Sigmoid colon (tissue), 7 donors: ENCODE measurements around the gene RAP2B. TPM values are rescaled to one million over a fixed set of nuclear protein-coding genes. Genes with fewer than 3 reads are reported as not detected.

Source experiments
- DNase-seq: peaks from one replicate; pipeline ENCODE4 v3.0.0-alpha.2; 2019
- H3K27ac ChIP-seq, 4 donors: fragments of 200-600 bp; sonication (generic); one replicate each; pipeline ENCODE4 v1.5.1; 2016 to 2019; ENCODE audit warnings: mild to moderate bottlenecking in 1 of 4
- H3K27me3 ChIP-seq, 3 donors: fragments of 200-600 bp; sonication (generic); one replicate each; pipeline ENCODE4 v1.5.1; 2019; ENCODE audit warnings: mild to moderate bottlenecking in 1 of 3
- H3K36me3 ChIP-seq, 4 donors: fragments of 200-600 bp; sonication (generic); one replicate each; pipeline ENCODE4 v1.5.1; 2016 to 2019
- H3K4me1 ChIP-seq, 4 donors: fragments of 200-600 bp; sonication (generic); one replicate each; pipeline ENCODE4 v1.5.1; 2017 to 2019
- H3K4me3 ChIP-seq, 4 donors: fragments of 200-600 bp; sonication (generic); one replicate each; pipeline ENCODE4 v1.5.1; 2017 to 2019; ENCODE audit warnings: mild to moderate bottlenecking in 2 of 4, moderate library complexity in 1 of 4
- H3K9me3 ChIP-seq, 4 donors: fragments of 200-600 bp in 3 of 4; sonication (generic) in 3 of 4; one replicate each; pipeline versions ENCODE4 v1.5.1 to v1.6.1; 2013 to 2019
- CTCF ChIP-seq, 4 experiments: fragments of 450-650 bp in 3 of 4; fragments of 200-600 bp in 1 of 4; IDR thresholded peaks; one replicate each; pipeline ENCODE4 v1.5.1; 2016 to 2019; ENCODE audit warnings: antibody characterized with exemption in 4 of 4, mild to moderate bottlenecking in 3 of 4, moderate library complexity in 2 of 4
- EP300 ChIP-seq, 4 donors: sonication (generic); formaldehyde crosslinking; IDR thresholded peaks; one replicate each; pipeline ENCODE4 v1.6.1; 2017; ENCODE audit warnings: antibody characterized with exemption in 4 of 4
- POLR2A ChIP-seq, 2 donors: fragments of 450-650 bp; IDR thresholded peaks; one replicate each; pipeline ENCODE4 v1.6.1; 2016; ENCODE audit warnings: antibody characterized with exemption in 2 of 2, mild to moderate bottlenecking in 2 of 2, moderate library complexity in 2 of 2
- POLR2AphosphoS5 ChIP-seq, 4 donors: sonication (generic); formaldehyde crosslinking; IDR thresholded peaks; one replicate each; pipeline ENCODE4 v1.6.1; 2017; ENCODE audit warnings: antibody characterized with exemption in 4 of 4
- WGBS, 2 donors: extraction: QIAGEN DNeasy Blood & Tissue Kit; methylation state at CpG; one replicate each; pipeline ENCODE4 v1.1.7; 2013; 5-methylcytosine and 5-hydroxymethylcytosine counted together
- intact Hi-C: fragments of 100-400 bp; cut with DNase I; formaldehyde crosslinking; loops from one replicate; pipeline ENCODE4 v1.15.1; 2023
- polyA plus RNA-seq, 3 donors: library from polyadenylated mRNA; stranded (reverse); fragments of 200-250 nt; gene quantifications; one replicate each; pipeline ENCODE4 v1.2.3, GENCODE V29; 2013
- total RNA-seq, 4 donors: library from RNA; depleted of rRNA; stranded (reverse); fragments of >200 nt; gene quantifications; one replicate each; pipeline ENCODE4 v1.1.0, GENCODE V29; 2016
- donor health status: healthy with polysubstance abuse.
- donor health status: Bipolar disorder and iron deficiency.
- donor health status: healthy.

RAP2B gene
- total and polyA plus RNA-seq, 7 donors = 4.8 to 9.4 (median 8.6) TPM

GRCh38 chr3:153163393-153163724 lies 1.3 kb downstream of the RAP2B start:
- TF ChIP-seq POLR2AphosphoS5 (IDR thresholded peaks at IDR 0.05) (peak in 1 of 4 donors; percentile 20), EP300 (IDR thresholded peaks at IDR 0.05) (no peak)
- Histone ChIP-seq H3K9me3 (no peaks in the 10 kb centered on the region), H3K36me3 (no peaks in the 10 kb centered on the region), H3K4me1 (peaks cover 3 to 43% (median 30%) of the 10 kb centered on the region in 4 donors), H3K4me3 (peak overlapping the region; percentile 62 to 90 (median 79)), H3K27ac (peak overlapping the region; percentile 91 to 98 (median 95)), H3K27me3 (no peaks in the 10 kb centered on the region)
- intact Hi-C loops = loop anchor here (2.0 to 5.0 kb wide), 3 partner anchors 111 to 604 kb away; no protein-coding TSS in a partner anchor
- WGBS, 2 donors = 1 to 2% methylated on average over 9 of the region's 9 CpGs
- no peak for DNase-seq

- Histone ChIP-seq H3K36me3 (no peaks in the 10 kb centered on the region), H3K4me1 (peaks cover 3 to 43% (median 30%) of the 10 kb centered on the region in 4 donors), H3K9me3 (no peaks in the 10 kb centered on the region), H3K27me3 (no peaks in the 10 kb centered on the region), H3K27ac (peak overlapping the region in 3 of 4 donors; percentile 91 to 98 (median 96)), H3K4me3 (peak overlapping the region; percentile 62 to 90 (median 79))
- intact Hi-C loops = loop anchor here (2.0 to 5.0 kb wide), 3 partner anchors 111 to 603 kb away; no protein-coding TSS in a partner anchor
- no peak for DNase-seq
- WGBS, 2 donors = 21 to 37% methylated on average over 5 of the region's 5 CpGs
- TF ChIP-seq EP300 (IDR thresholded peaks at IDR 0.05) (no peak), POLR2A (IDR thresholded peaks at IDR 0.05) (no peak), CTCF (IDR thresholded peaks at IDR 0.05) (no peak), POLR2AphosphoS5 (IDR thresholded peaks at IDR 0.05) (no peak)
Observed at GRCh38 chr3:153163756-153164550, 1.9 kb downstream of the RAP2B start.

- DNase-seq = no peak
- H3K36me3 ChIP-seq = no peaks in the 10 kb centered on the region
- TF ChIP-seq POLR2A (IDR thresholded peaks at IDR 0.05) = no peak
- TF ChIP-seq CTCF (IDR thresholded peaks at IDR 0.05) = no peak
- TF ChIP-seq POLR2AphosphoS5 (IDR thresholded peaks at IDR 0.05) = no peak
- TF ChIP-seq EP300 (IDR thresholded peaks at IDR 0.05) = no peak
- intact Hi-C loops = no loop called here
- H3K9me3 ChIP-seq = no peaks in the 10 kb centered on the region
- H3K4me1 ChIP-seq = peaks cover 3 to 38% (median 30%) of the 10 kb centered on the region in 4 donors
- H3K27me3 ChIP-seq = no peaks in the 10 kb centered on the region
- H3K4me3 ChIP-seq = peak overlapping the region in 2 of 4 donors; percentile 2 to 78
- H3K27ac ChIP-seq = no peak overlapping the region
Observed at GRCh38 chr3:153165261-153165681, 3.2 kb downstream of the RAP2B start.

- no peaks in the 10 kb centered on the region for H3K9me3 ChIP-seq
- intact Hi-C loops = no loop called here
- peaks cover 3 to 37% (median 30%) of the 10 kb centered on the region in 4 donors for H3K4me1 ChIP-seq
- H3K36me3 ChIP-seq = no peaks in the 10 kb centered on the region
- H3K27ac ChIP-seq = peak overlapping the region in 1 of 4 donors; percentile 1
- TF ChIP-seq POLR2AphosphoS5 (IDR thresholded peaks at IDR 0.05) (no peak), CTCF (IDR thresholded peaks at IDR 0.05) (no peak), POLR2A (IDR thresholded peaks at IDR 0.05) (no peak), EP300 (IDR thresholded peaks at IDR 0.05) (no peak)
- H3K4me3 ChIP-seq = peak overlapping the region in 2 of 4 donors; percentile 2
- WGBS, 2 donors = 56 to 79% methylated on average over 3 of the region's 3 CpGs
- no peak for DNase-seq
- H3K27me3 ChIP-seq = no peaks in the 10 kb centered on the region
Observed at GRCh38 chr3:153166206-153166605, 4.2 kb downstream of the RAP2B start.

GRCh38 chr3:153166796-153167195 lies 4.8 kb downstream of the RAP2B start:
- Histone ChIP-seq H3K27ac (peak overlapping the region in 1 of 4 donors; percentile 1), H3K36me3 (no peaks in the 10 kb centered on the region), H3K4me3 (no peak overlapping the region), H3K27me3 (no peaks in the 10 kb centered on the region), H3K9me3 (no peaks in the 10 kb centered on the region), H3K4me1 (peaks cover 3 to 37% (median 30%) of the 10 kb centered on the region in 4 donors)
- DNase-seq = no peak
- TF ChIP-seq CTCF (IDR thresholded peaks at IDR 0.05) (no peak), EP300 (IDR thresholded peaks at IDR 0.05) (no peak), POLR2A (IDR thresholded peaks at IDR 0.05) (no peak), POLR2AphosphoS5 (IDR thresholded peaks at IDR 0.05) (no peak)
- 84 to 92% methylated on average over 2 of the region's 2 CpGs for WGBS, 2 donors
- intact Hi-C loops = no loop called here
